Ovary (tissue), 9 donors: ENCODE data around the gene SEC11A. TPM values are rescaled to one million over a fixed set of nuclear protein-coding genes. Genes with fewer than 3 reads are reported as not detected.
"Not testable (repeated sequence)": the region's sequence is repeated elsewhere in the genome, so short reads cannot be mapped to it uniquely, and the experiment has no call there.

Experiments
- DNase-seq, 5 donors: peaks; one replicate each; pipeline ENCODE4 v3.0.0-alpha.2; 2019 to 2020
- H3K27ac ChIP-seq, 2 donors: fragments of 200-600 bp; one replicate each; pipeline versions ENCODE4 v1.5.1 to v1.8.0; 2019 to 2022
- H3K27me3 ChIP-seq: fragments of 200-600 bp; one replicate; pipeline ENCODE4 v1.8.0; 2022
- H3K36me3 ChIP-seq: fragments of 200-600 bp; sonication (generic); one replicate; pipeline ENCODE4 v1.5.1; 2019
- H3K4me1 ChIP-seq: one replicate; pipeline ENCODE4 v1.8.1; 2013; ENCODE audit warnings: mild to moderate bottlenecking, moderate library complexity; ENCODE audit not compliant: insufficient read depth
- H3K4me3 ChIP-seq: fragments of 200-600 bp; sonication (generic); one replicate; pipeline ENCODE4 v1.5.1; 2017
- H3K9me3 ChIP-seq, 2 donors: fragments of 200-600 bp in 1 of 2; sonication (generic) in 1 of 2; one replicate each; pipeline versions ENCODE4 v1.5.1 to v1.8.1; 2013 to 2019; ENCODE audit warnings: mild to moderate bottlenecking in 1 of 2, moderate library complexity in 1 of 2
- EP300 ChIP-seq: sonication (generic); formaldehyde crosslinking; IDR thresholded peaks from one replicate; pipeline ENCODE4 v1.6.1; 2017; ENCODE audit warnings: antibody characterized with exemption
- POLR2A ChIP-seq: fragments of 450-650 bp; IDR thresholded peaks from one replicate; pipeline ENCODE4 v1.6.1; 2017; ENCODE audit warnings: antibody characterized with exemption, mild to moderate bottlenecking, moderate library complexity
- WGBS, 3 donors: extraction: QIAGEN DNeasy Blood & Tissue Kit in 1 of 3; methylation state at CpG; one replicate each; pipeline versions ENCODE4 v1.1.5 to v1.1.7; 2013 to 2017; 5-methylcytosine and 5-hydroxymethylcytosine counted together
- intact Hi-C, 4 donors: fragments of 100-400 bp; cut with DNase I; formaldehyde crosslinking; loops; one replicate each; pipeline versions ENCODE4 v1.11.0 to v1.15.1; 2022 to 2023
- polyA plus RNA-seq, 2 donors: library from polyadenylated mRNA; stranded (reverse); fragments of 200-250 nt in 1 of 2; fragments of 350-450 nt in 1 of 2; fragmentation: Illumina TruSeq in 1 of 2; extraction: RNeasy Lipid Tissue Mini Kit (QIAGEN cat#74804) in 1 of 2; gene quantifications; one replicate each; pipeline ENCODE4 v1.2.3, GENCODE V29; 2013 to 2014
- total RNA-seq, 7 donors: library from RNA; depleted of rRNA in 2 of 7; stranded (reverse); fragments of >200 nt in 2 of 7; fragmentation: NEBNext Ultra II Directional in 3 of 7; extraction: Animal tissue kit (Norgen Biotek cat#: 25700) in 3 of 7; gene quantifications; one replicate each; pipeline versions ENCODE4 v1.1.0 to v1.2.4, GENCODE V29; 2016 to 2023
- TF ChIP-seq, protein P1 (sequence below), 3 donors: fragments of 450-650 bp in 2 of 3; fragments of 200-600 bp in 1 of 3; IDR thresholded peaks; one replicate each; pipeline versions ENCODE4 v1.5.1 to v1.8.0; 2016 to 2022; ENCODE audit warnings: antibody characterized with exemption in 3 of 3, mild to moderate bottlenecking in 1 of 3
- donor health status: DM: no; HTN: no; CAD: no; lungs with moderate emphysema.
- donor health status: DM: no; HTN: no; CAD: no.
- donor health status: Bipolar disorder and iron deficiency.
- donor health status: DM: yes; HTN: yes; CAD: no.
- donor health status: DM: no; HTN: no; CAD: no.
- donor health status: DM: yes; HTN: yes; CAD: no.

The SEC11A gene
- total and polyA plus RNA-seq, 9 donors: 118 to 237 (median 175) TPM

- 88 to 100% (median 95%) methylated on average over 1 of the region's 1 CpG for WGBS, 3 donors
- H3K27ac ChIP-seq: no peak overlapping the region
Observed at GRCh38 chr15:84755736-84756527, 40.0 kb upstream of the SEC11A start.

DNA sequence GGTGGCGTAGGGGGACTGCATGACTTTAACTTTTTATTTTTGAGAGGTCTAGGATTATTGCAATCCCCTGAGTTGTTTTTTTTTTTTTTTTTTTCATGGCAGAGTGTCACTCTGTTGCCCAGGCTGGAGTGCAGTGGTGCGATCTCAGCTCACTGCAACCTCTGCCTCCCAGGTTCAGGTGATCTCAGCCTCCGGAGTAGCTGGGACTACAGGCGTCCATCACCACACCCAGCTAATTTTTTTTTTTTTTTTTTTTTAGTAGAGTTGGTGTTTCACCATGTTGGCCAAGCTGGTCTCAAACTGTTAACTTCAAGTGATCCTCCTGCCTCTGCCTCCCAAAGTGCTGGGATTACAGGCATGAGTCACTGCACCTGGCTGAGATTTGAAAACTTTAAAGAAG is 39.0 kb upstream of the SEC11A start:
- WGBS, 3 donors: 68 to 99% (median 84%) methylated on average over 4 of the region's 4 CpGs
- intact Hi-C loops: loop anchor here in 2 of 4 donors (10.0 kb wide), 2 partner anchors 60 to 170 kb away; partner anchors contain the start of gene ALPK3 (in 1 of the 2)
- not testable (repeated sequence) for H3K9me3 ChIP-seq, H3K4me3 ChIP-seq, H3K36me3 ChIP-seq, H3K27me3 ChIP-seq, H3K27ac ChIP-seq, DNase-seq
- peaks cover 13% of the 10 kb centered on the region for H3K4me1 ChIP-seq

More at GRCh38 chr15:84755736-84756527, 40.0 kb upstream of the SEC11A start:
- no peaks in the 10 kb centered on the region for H3K36me3 ChIP-seq
- DNase-seq: no peak
- no peaks in the 10 kb centered on the region for H3K9me3 ChIP-seq
- no peaks in the 10 kb centered on the region for H3K27me3 ChIP-seq
- no peak for TF ChIP-seq EP300
- TF ChIP-seq, protein P1, sequence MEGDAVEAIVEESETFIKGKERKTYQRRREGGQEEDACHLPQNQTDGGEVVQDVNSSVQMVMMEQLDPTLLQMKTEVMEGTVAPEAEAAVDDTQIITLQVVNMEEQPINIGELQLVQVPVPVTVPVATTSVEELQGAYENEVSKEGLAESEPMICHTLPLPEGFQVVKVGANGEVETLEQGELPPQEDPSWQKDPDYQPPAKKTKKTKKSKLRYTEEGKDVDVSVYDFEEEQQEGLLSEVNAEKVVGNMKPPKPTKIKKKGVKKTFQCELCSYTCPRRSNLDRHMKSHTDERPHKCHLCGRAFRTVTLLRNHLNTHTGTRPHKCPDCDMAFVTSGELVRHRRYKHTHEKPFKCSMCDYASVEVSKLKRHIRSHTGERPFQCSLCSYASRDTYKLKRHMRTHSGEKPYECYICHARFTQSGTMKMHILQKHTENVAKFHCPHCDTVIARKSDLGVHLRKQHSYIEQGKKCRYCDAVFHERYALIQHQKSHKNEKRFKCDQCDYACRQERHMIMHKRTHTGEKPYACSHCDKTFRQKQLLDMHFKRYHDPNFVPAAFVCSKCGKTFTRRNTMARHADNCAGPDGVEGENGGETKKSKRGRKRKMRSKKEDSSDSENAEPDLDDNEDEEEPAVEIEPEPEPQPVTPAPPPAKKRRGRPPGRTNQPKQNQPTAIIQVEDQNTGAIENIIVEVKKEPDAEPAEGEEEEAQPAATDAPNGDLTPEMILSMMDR (IDR thresholded peaks at IDR 0.05): no peak
- no peak for TF ChIP-seq POLR2A
- intact Hi-C loops: loop anchor here in 2 of 4 donors (10.0 kb wide), 2 partner anchors 59 to 169 kb away; partner anchors contain the start of gene ALPK3 (in 1 of the 2)
- H3K4me3 ChIP-seq: no peak overlapping the region
- H3K4me1 ChIP-seq: peaks cover 15% of the 10 kb centered on the region

DNA sequence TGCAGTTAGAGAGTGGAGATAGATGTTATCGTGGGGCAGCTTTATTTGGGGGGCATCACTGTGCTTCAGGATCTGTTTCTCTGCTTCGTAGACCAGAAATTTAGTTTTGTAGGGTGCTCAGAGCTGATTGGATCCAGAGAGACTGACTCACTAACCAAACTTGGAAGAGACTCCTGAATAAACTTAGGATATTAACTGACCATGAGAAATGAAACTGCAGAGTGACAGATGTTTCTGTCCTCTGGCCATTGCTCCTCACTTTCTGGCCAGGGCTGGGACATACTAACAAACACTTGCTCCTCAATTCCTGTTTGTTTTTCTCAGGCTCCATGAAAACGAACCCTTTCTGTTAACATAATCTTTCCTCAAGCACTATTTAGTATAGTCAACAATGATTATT is 36.8 kb upstream of the SEC11A start:
- no peak overlapping the region for H3K27ac ChIP-seq
- H3K9me3 ChIP-seq: no peaks in the 10 kb centered on the region
- H3K27me3 ChIP-seq: no peaks in the 10 kb centered on the region
- TF ChIP-seq, protein P1 (IDR thresholded peaks at IDR 0.05): no peak
- TF ChIP-seq EP300 (no peak), POLR2A (no peak)
- peaks cover 12% of the 10 kb centered on the region for H3K4me1 ChIP-seq
- 18 to 26% (median 21%) methylated on average over 3 of the region's 3 CpGs for WGBS, 3 donors
- no peak for DNase-seq
- H3K4me3 ChIP-seq: no peak overlapping the region
- H3K36me3 ChIP-seq: no peaks in the 10 kb centered on the region
- intact Hi-C loops: loop anchor here in 2 of 4 donors (10.0 kb wide), 2 partner anchors 62 to 172 kb away; partner anchors contain the start of gene ALPK3 (in 1 of the 2)

DNA sequence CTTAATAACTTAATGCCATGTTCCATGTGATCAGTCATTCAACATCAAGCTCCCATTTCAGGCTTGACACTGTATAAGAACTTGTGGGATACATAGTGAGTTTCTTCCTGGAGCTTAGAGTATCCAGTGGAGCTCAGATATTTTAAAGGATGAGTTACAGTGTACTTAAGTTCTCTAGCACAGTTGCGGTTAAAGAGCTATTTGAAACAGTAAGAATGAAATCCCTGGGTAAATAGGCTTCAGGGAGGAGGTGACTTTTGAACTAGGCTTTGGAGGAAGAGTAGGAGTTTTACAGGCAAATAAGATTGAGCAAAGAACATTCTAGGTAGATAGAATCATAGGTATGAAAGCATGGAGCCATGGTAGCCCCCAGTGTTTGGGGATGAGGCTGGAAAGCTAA is 36.3 kb upstream of the SEC11A start:
- 97 to 98% (median 98%) methylated on average over 1 of the region's 1 CpG for WGBS, 3 donors
- intact Hi-C loops: loop anchor here in 2 of 4 donors (10.0 kb wide), 2 partner anchors 63 to 173 kb away; partner anchors contain the start of gene ALPK3 (in 1 of the 2)
- TF ChIP-seq POLR2A (no peak), EP300 (no peak)
- TF ChIP-seq, protein P1 (IDR thresholded peaks at IDR 0.05): no peak
- Histone ChIP-seq H3K27ac (no peak overlapping the region), H3K4me3 (no peak overlapping the region), H3K27me3 (no peaks in the 10 kb centered on the region), H3K9me3 (no peaks in the 10 kb centered on the region), H3K4me1 (peaks cover 12% of the 10 kb centered on the region), H3K36me3 (no peaks in the 10 kb centered on the region)
- no peak for DNase-seq

DNA sequence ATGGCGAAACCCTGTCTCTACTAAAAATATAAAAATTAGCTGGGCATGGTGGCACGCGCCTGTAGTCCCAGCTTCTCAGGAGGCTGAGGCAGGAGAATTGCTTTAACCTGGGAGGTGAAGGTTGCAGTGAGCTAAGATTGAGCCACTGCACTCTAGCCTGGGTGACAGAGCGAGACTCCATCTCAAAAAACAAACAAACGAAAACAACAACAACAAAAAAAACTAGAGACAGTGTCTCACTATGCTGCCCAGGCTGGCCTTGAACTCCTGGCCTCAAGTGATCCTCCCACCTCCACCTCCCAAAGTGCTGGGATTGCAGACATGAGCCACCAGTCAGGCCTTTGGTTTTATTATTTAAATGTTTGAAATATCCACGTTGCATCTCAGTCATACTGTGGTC is 35.8 kb upstream of the SEC11A start:
- intact Hi-C loops: loop anchor here in 2 of 4 donors (10.0 kb wide), 2 partner anchors 63 to 173 kb away; partner anchors contain the start of gene ALPK3 (in 1 of the 2)
- H3K27me3 ChIP-seq, DNase-seq, H3K36me3 ChIP-seq, H3K27ac ChIP-seq, H3K9me3 ChIP-seq, H3K4me3 ChIP-seq: not testable (repeated sequence)
- 75 to 82% (median 81%) methylated on average over 6 of the region's 6 CpGs for WGBS, 3 donors
- peaks cover 12% of the 10 kb centered on the region for H3K4me1 ChIP-seq
